ENCODE measurements around the gene TCF7L2.
A peak's percentile ranks its signal among the peaks of the same experiment; 100 is the strongest.

TCF7L2 gene

GRCh38 chr10:112984756-112985155 lies 34.7 kb downstream of the TCF7L2 start:
- intact Hi-C loops (cut with DNase I), result no loop called here
- DNase-seq, result no peak

- intact Hi-C loops (cut with DNase I), result no loop called here
- no peak for DNase-seq
These were observed 35.9 kb downstream of the TCF7L2 start for GRCh38 chr10:112985690-112986543.

GRCh38 chr10:112986544-112987190 lies 36.6 kb downstream of the TCF7L2 start:
- no peak for DNase-seq
- intact Hi-C loops (cut with DNase I), result no loop called here

GRCh38 chr10:112988839-112989406 lies 38.9 kb downstream of the TCF7L2 start:
- DNase-seq, result no peak
- intact Hi-C loops (cut with DNase I), result no loop called here

DNA sequence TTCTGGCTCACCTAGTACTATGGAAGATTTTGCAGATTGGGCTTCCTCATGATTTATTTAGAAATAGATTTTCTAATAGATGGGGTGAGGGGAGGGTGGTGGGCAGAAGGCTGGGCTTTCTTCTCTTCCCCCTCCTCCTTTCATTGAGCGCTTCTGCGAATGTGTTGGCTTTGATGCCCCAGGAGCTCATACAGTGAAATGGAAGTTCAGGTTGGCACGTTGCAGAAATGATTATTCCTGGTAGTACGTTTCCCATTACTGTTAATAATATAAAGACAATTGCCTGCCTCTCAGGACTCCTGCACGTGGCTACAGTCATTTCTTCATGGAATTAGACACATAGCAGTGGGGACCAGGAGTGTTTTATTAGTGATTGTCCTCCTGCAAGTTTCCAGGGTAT lies 39.8 kb downstream of the TCF7L2 start:
- DNase-seq, result no peak
- intact Hi-C loops (cut with DNase I), result no loop called here

- intact Hi-C loops (cut with DNase I), result no loop called here
- no peak for DNase-seq
These were observed 40.2 kb downstream of the TCF7L2 start for GRCh38 chr10:112990271-112990670.

- peak in 36 of 42 donors; percentile 21 to 77 (median 50) for DNase-seq
- intact Hi-C loops (cut with DNase I), result no loop called here
These were observed 41.9 kb downstream of the TCF7L2 start for GRCh38 chr10:112991888-112992491.

GRCh38 chr10:112996462-112996861 lies 46.4 kb downstream of the TCF7L2 start:
- intact Hi-C loops (cut with DNase I), result no loop called here
- DNase-seq, result no peak

DNA sequence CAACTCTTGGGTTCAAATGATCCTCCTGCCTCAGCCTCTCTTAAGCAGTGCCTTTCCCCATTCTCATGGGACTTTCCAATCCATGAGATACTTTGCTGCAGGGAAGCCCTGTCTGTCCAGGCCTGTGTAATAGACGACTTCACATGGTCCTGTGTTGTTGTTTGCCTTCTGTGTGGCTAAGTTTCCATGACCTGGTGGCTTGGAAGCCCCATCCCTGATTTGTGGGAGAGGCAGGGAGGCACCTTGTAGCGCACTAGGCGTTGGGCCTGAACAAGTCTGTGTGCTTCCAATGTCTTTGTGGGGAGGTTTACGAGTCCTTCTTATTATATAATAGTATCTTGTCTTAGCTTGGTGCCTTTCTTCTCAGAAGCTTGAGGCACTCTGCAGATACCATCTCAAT lies 49.1 kb downstream of the TCF7L2 start:
- intact Hi-C loops (cut with DNase I), result no loop called here

GRCh38 chr10:113000442-113000841 lies 50.4 kb downstream of the TCF7L2 start:
- DNase-seq, result no peak
- intact Hi-C loops (cut with DNase I), result no loop called here

More for the DNA sequence above, 49.1 kb downstream of the TCF7L2 start:
- no peak for DNase-seq

DNA sequence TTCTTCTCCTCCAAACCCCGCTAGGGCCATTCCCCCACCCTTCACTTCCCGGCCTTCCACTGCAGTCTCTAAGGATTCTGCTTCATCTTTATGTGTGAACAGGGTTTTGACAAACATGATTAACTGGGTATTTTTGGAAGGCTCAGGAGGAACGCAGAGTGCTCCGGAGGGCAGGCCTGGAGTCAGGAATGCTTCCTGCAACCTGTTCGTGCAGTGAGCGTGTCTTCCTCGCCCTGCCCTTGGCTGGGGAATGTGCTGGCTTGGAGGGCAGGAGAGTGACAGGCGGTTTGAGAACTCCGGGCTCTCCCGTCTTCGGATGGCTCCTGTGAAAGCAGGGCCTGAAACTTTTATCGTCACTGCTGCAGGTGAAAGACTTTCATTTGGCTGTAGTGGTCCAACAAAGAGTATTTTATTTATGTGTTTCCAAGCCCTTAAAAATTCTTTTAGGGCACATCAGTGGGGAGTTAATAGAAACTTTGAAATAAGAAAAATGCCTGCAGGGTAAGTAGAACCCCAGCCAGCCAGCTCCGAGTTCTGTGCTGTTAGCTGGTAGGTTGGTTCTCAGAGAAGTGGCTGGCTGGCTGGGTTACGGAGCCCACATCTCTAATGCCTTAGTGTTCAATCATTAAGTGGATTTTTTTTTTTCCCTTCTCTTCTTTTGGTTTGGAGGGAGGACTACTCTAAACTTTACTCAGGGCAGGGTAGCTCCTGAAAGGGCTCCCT lies 51.0 kb downstream of the TCF7L2 start:
- no peak for DNase-seq
- intact Hi-C loops (cut with DNase I), result no loop called here

DNA sequence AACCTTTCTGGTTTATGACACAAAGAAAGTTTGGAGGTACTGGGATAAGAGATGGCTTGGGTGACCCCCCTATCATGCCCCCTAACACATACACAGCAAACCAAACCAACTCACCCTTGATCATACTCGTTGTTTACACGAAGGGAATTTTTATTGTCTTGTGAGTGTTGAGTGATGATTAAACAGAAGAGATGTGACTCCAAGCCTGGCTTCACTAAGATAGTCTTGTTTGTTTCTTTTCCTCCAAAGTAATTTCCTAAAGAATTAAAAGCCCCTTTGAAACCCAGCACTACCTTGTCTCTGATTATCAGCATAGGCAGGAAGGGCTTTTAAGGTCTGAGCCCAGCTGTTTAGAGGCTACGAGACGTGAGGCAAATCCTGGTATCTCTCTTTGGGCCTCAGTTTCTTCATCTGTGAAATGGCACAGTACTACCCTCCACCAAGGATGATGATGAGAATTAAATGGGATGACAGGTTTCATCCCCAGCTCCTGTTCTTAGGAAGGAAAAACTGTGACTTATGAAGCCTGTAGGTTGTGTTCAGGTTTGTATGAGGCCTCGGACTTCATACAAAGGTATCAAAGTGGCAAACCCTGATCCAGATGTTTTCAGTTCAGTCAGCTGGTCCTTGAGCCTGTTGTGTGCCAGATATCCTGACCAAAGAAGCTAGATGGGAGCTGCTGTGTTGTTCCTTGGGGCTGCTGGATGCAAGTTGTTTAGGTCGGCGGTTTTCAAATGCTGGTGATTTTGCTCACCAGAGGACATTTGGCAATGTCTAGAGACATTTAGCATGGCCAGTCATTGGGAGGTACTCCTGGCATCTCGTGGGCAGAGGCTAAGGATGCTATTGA lies 51.8 kb downstream of the TCF7L2 start:
- DNase-seq, result no peak
- intact Hi-C loops (cut with DNase I), result loop anchor here (2.0 kb wide), 1 partner anchor 57 kb away; no protein-coding TSS in a partner anchor

- intact Hi-C loops (cut with DNase I), result loop anchor here (2.0 kb wide), 1 partner anchor 56 kb away; no protein-coding TSS in a partner anchor
These were observed 52.4 kb downstream of the TCF7L2 start for GRCh38 chr10:113002449-113002777.

GRCh38 chr10:113003052-113003451 lies 53.0 kb downstream of the TCF7L2 start:
- intact Hi-C loops (cut with DNase I), result loop anchor here (2.0 kb wide), 1 partner anchor 56 kb away; no protein-coding TSS in a partner anchor
- peak in 31 of 42 donors; percentile 14 to 84 (median 47) for DNase-seq

More at GRCh38 chr10:113002449-113002777, 52.4 kb downstream of the TCF7L2 start:
- DNase-seq, result peak in 2 of 42 donors; percentile 26 to 56

DNA sequence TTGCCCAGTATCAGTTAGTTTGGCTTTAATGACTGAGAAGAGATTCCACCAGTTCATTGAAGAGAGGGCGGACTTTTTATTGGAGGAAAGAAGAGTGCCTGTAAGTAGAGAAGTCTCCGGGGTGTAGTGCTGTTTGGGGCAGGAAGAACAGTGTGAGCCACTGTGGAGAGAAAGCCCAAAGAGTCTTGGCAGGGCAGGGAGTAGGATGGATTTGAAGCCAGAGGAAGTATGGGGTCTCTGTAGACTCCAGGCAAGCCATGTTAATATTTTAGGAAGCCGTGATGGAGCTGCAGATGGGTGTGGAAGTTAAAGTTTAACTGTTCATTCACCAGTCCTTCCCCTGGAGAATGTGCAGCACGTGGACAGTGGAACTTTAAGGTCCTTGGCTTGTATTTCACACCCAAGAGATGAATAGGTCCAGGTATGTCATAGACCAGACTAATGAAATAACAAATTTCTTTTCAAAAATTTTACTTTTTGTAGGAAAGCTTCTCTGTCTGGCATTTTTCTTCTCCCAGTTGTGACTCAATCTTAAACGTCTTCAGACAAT lies 54.1 kb downstream of the TCF7L2 start:
- intact Hi-C loops (cut with DNase I), result no loop called here
- DNase-seq, result no peak

GRCh38 chr10:113005380-113005779 lies 55.3 kb downstream of the TCF7L2 start:
- DNase-seq, result no peak
- intact Hi-C loops (cut with DNase I), result no loop called here

GRCh38 chr10:113006656-113007342 lies 56.8 kb downstream of the TCF7L2 start:
- DNase-seq, result no peak
- intact Hi-C loops (cut with DNase I), result no loop called here

Measured in head of caudate nucleus (tissue), 42 donors.